Right kidney (tissue), 1 donor: ENCODE measurements around the gene REPS2.
A peak's percentile ranks its signal among the peaks of the same experiment; 100 is the strongest.

Source experiments
- DNase-seq: peaks from one replicate; pipeline ENCODE4 v3.0.0-alpha.2; 2016

REPS2 gene

DNA sequence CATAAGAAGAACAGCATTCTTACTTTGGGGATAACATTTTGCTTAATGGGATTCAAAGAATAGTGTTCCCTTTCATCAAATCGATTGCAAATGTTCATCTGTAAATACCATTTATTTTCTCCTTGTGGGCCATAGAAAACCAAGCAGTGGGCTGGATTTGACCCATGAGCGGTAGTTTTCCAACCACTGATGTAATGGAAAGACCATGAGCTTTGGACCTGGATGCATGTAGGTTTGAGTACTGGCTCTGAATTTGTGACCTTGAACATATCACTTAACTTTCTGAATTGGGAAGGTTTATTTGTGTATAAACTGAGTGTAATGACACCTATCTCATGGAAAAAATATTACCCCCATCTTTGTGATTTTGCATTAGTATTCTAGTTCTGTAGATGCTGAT, 54.3 kb downstream of the REPS2 start:
- DNase-seq, result no peak

DNA sequence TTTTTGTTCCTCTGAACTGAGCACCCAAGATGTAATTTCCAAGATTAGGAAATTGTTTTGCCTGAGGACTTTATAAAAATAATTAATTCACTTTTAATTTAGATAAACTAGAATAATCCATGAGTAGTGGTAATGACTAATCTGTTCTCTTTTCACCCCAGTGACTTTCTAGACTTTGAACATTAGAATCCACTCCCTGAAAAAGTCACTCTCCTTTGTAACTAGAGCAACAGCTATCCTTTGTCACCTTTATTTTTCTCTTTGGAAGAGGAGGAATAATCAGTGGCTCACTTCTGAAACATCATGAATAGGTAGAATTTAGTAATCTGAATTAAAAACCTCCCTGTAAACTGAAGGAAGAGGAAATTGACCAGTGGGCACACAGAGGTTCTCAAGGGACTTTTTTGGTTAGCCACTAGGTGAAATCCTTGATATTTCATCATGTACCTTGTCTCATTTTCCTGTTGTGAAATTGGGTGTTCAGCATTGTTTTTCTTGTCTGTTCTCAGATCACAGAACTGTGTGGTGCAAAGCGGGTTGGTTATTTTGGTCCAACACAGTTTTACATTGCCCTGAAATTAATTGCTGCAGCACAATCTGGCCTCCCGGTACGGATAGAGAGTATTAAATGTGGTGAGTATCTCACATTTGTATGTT, 59.4 kb downstream of the REPS2 start:
- DNase-seq, result no peak

- DNase-seq, result no peak
Observed at GRCh38 chrX:17007134-17007768, 60.8 kb downstream of the REPS2 start.

GRCh38 chrX:17009856-17010625, 63.6 kb downstream of the REPS2 start:
- DNase-seq, result no peak

- DNase-seq, result no peak
Observed at GRCh38 chrX:17012465-17012864, 66.0 kb downstream of the REPS2 start.

GRCh38 chrX:17014216-17014615, 67.8 kb downstream of the REPS2 start:
- no peak for DNase-seq

GRCh38 chrX:17017134-17017533, 70.7 kb downstream of the REPS2 start:
- DNase-seq, result no peak

DNA sequence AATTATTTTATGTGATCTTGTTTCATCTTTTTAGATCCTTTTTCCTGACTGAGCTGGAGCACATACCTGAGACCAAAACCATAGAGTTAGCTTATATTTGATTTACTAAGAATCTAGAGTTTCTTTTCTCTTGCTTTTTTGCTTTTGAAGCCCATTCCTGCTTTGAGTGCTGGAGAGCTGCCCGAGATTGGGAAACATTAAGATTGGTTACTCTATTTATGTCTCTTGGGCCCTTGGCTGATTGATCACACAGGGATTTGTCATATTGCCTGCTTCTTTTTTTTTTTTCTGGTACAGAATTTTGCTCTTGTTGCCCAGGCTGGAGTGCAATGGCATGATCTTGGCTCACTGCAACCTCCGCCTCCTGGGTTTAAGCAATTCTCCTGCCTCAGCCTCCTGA, 73.9 kb downstream of the REPS2 start:
- no peak for DNase-seq

GRCh38 chrX:17020851-17021821, 74.7 kb downstream of the REPS2 start:
- DNase-seq, result no peak

GRCh38 chrX:17021851-17022604, 75.6 kb downstream of the REPS2 start:
- no peak for DNase-seq

GRCh38 chrX:17023661-17024060, 77.2 kb downstream of the REPS2 start:
- DNase-seq, result no peak

GRCh38 chrX:17024886-17025285, 78.4 kb downstream of the REPS2 start:
- DNase-seq, result peak; percentile 27

GRCh38 chrX:17025621-17026302, 79.3 kb downstream of the REPS2 start:
- DNase-seq, result no peak

GRCh38 chrX:17027931-17028330, 81.5 kb downstream of the REPS2 start:
- no peak for DNase-seq

- DNase-seq, result no peak
Observed at GRCh38 chrX:17028356-17028755, 81.9 kb downstream of the REPS2 start.

DNA sequence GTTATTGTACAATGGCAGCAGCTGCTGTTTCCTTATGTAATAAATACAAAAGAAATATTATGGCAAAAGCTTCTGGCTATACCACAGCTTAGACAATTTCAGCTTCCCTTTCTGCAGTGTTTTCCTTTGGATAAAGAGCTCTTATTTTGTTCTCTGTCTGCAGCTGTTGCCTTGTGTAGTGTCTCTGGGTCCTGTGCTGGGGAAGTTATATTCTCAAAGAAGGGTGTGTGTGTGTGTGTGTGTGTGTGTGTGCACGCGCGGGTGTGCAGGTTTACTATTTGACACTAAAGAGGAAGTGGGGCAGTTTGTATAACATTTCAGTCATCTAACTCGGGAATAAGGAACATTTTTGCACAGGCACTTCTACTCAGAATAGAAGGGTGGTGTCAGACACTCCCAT, 83.6 kb downstream of the REPS2 start:
- DNase-seq, result no peak

DNA sequence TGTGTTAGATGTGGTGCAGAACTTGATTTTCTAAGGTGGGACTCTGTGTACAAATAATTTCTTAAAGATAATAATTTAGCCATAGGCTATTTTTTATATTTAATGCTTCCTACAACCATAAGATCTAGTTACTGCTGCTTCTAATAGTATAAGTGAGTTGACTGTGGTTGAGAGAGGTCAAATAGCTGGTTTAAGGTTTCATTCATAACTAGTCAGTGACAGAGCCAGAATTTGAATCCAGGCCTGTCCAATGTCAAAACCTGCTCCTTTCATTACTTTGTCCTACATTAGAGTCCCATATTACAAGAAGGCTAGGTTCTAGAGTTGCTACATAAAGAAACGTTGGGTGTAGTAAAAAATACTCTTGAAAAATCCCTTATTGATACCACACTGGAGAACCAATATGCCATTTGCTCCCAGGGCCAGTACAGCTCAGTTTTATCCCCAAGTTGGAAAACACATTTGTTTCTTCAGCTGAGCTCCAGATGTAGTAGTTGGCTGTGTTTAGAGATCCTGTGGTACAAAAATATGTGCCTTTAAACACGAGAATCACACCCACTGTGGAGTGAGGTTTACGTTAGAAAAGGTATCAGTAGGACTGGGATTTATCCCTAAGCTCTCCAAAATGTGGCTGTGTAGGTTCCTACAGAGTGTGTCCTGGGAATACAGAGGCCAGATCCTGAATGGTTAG, 84.3 kb downstream of the REPS2 start:
- no peak for DNase-seq

DNA sequence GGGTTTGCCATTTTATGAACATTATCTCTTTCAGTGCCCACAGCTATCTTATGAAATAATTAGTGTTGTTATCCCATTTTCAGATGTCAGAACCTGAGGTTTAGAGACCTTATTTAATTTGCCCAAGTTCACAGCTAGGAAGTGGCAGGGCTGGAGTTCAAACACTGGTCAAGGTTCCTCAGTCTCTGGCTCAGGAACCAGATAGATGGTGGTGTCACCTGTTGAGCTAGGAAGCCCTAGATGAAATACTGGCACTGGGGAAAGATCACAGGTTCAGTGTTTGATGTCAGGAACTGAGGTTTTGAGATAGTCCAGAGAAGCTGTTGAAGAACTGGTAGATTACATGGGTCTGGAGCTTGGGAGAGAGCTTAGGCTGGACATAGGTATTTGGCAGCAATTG, 85.4 kb downstream of the REPS2 start:
- no peak for DNase-seq

GRCh38 chrX:17032351-17032750, 85.9 kb downstream of the REPS2 start:
- no peak for DNase-seq

- no peak for DNase-seq
Observed at GRCh38 chrX:17033225-17033624, 86.8 kb downstream of the REPS2 start.
